Nucleus accumbens (tissue), 56 donors: ENCODE data around the gene LRIG1.

Source experiments
- DNase-seq, 56 donors: peaks; one replicate each; lab custom pipeline; 2025; lab: John Stamatoyannopoulos, UW

LRIG1 gene

GRCh38 chr3:66507423-66508260 lies 6.8 kb upstream of the LRIG1 start:
- no peak for DNase-seq

GRCh38 chr3:66506154-66506553 lies 5.3 kb upstream of the LRIG1 start:
- no peak for DNase-seq

DNA sequence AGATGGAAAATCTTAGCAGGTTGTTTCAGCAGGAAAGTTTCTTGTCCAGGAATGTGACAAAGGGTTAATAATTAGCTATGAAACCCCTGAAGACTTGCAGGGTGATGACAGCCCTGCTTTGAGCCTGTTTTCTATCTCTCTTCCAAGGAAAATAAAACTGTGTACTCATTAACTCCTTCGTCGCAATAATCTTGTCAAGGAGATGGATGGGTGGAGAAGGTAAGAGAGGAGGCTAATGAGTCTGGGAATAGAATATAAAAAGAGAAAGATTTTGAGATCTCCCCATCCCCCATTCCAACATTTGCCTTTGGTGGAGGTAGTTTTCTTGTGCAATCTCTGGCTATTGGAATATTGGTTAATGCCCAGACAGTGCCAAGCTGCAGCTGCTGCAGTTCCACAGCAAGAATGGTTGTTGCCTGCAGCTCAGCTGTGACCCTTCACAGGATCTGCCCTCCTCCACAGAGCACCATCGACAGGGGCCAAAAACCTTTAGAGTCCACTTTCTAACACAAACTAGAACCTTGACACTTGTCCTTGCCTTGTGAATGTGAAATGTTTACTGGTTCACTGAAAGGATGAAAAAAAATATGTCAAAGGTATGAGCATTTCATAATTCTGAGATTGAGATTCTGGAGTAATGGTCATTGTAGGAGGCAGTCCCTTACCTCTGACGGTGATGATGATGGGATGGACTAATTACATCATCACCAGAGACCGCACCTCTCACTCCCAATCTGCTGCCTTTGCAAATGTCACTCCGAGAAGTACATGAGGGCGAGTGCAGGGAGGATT lies 4.2 kb upstream of the LRIG1 start:
- DNase-seq: no peak

- DNase-seq: no peak
Measured at GRCh38 chr3:66502981-66503380, 2.2 kb upstream of the LRIG1 start.

DNA sequence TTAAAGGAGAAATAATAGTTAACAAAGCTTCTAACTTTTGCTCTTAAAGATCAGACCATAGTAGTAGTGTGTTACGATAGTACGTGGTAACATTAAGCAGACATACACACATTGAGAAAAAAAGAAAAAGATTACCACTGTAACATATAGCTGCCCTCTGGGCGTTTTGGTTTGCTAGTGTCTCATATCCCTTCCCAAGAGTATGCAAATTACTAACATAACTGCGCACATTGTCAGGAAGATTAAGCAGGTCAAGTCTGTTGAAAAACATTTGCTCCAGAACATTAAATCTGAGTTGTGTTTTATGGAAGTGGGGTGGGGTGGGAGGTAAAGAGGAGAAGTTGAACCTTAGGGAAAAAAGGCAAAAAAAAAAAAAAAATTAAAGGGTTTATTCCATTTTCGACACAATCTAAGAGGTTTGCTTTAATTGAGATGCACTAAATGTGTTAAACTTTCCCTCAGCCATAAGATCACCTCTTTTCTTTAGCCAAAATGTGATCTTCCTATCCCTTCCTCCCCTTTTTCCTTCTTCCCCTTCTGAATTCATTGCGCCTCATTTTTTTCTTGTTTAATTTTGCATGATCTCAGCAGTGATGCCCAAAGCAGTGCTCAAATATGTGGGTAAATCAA lies 1.5 kb upstream of the LRIG1 start:
- no peak for DNase-seq

DNA sequence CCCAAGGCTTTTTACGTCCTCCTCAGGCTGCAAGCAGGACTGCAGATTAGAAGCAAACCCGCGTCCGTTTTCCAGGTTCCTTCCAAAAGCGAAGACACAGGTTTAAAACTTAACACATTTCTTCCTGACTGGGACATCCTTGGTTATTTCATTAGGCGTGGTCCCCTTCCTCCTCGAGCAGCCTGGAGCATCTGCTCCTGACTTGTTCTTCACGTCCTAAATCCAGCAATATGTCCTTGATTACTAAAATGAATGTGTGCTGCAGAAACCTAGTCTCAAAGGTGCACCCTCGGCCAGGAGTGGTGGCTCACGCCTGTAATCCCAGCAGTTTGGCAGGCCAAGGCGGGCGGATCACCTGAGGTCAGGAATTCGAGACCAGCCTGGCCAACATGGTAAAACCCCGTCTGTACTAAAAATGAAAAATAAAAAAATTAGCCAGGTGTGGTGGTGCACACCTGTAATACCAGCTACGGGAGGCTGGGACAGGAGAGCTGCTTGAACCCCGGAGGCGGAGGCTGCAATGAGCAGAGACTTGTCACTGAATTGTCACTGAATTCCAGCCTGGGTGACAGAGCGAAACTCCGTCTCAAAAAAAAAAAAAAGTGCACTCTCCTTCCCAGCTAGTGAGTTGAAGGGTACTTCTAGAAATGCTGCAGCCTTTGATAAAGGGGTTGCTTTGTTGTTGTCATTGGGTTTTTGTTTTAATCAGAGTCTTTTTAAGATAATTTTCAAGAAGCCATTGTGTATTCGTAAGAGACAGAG lies 842 bp upstream of the LRIG1 start:
- no peak for DNase-seq

DNA sequence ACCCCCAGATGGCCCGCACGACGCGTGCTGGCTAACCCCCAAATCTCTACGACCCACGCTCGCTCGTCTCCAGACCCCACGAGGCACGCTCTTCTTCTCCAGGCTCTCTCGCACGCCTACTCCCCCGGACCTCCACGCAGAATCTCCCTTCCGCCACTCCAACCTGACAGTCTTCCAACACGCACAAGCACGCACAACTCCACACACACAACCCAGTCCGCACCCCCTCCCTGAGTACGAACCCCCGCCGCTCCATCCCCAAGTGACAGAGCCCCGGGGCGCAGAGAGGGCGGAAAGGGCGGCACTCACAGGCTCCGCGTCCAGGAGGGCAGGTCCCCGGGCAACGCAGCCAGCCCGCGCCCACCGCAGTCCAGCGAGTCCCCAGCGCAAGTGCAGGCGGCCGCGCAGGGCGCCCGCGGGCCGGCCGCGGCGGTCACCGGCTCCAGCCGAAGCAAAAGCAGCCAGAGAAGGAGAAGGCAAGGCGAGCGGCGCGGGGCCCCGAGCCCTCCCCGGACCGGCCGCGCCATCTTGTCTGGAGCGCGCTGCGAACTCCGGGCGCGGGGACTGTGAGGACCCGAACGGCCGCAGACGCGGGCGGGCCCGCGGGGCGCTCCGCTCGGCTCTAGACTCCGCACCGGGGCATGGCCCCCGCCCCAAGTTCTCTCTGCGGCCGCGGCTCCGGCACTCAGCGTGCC lies 794 bp downstream of the LRIG1 start:
- DNase-seq: peak in 27 of 56 donors; percentile 15 to 64 (median 31)

DNA sequence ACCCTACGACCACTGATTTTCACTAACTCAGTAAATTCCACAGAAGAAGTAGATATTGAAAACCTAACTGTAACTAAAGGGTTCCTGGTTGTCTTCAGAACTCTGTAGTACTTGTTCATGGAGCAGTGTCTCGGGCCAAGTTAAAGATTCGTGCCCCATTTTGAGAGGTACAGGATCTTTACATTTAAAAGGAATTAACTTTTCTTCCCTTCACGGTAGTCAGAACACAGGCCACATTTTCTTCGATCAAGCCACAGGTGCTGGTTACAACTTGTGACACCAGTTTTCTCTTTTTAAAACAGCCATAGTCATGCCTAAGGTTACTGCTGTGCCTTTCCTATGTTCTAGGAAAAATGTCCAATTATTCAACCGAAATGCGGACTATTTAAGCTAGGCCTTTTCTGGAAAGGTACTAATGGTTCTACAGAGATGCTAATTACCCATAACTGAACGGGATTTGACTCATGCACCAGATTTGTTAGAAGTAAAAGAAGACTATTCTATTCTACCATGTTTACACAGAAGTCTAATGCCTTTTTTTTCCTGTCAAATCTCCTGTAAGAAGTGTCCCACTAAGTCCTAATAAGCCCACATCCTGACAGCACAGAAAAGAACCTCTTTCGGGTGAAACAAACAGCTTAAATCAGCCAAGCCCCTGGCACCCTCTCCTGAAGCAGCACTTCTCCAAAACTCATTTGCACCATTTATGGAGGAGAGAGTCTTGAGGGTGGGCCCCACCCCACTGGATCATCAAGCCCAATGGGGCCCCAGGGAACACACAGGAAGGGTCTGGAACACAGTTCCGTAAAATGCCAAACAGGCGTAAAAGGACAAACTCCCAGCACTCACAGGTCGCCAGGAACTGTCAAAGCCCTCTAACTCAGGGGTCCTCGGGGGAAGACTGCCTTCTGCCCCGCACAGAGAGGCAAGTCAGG lies 1.9 kb downstream of the LRIG1 start:
- DNase-seq: peak in 18 of 56 donors; percentile 6 to 51 (median 22)

- DNase-seq: no peak
Measured at GRCh38 chr3:66497985-66498671, 2.7 kb downstream of the LRIG1 start.

DNA sequence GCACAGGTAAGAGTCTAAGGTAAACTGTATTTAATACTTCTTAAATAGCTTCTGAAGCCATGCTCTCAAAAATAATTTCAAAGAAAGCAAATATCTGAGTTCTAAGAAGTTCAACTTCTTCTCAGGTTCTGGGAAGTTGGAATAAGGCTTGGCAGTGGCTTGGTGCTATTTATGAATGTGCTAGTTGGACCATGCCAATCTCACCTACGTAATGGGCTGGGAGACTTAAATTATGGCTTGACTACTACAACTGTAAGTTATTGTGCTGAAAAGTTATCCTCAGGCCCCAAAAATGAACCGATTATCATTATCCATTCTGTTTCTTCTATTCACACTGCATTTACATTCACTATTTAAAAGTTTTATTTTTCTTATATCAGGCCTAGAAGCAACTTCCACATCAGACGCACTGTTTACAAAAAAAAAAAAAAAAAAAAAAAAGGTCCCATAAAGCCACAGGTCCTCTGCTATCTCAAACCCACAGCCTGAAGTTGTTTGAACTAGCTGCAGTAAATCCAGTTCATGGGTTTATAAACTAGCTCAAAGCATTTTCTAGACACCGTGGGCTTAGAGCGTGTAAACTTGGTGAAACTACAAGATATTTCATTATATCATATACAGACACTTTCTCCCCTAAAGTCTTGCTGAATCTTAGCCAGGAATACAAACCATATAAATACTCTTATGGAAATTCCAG lies 3.4 kb downstream of the LRIG1 start:
- no peak for DNase-seq

- no peak for DNase-seq
Measured at GRCh38 chr3:66496746-66497145, 4.1 kb downstream of the LRIG1 start.

DNA sequence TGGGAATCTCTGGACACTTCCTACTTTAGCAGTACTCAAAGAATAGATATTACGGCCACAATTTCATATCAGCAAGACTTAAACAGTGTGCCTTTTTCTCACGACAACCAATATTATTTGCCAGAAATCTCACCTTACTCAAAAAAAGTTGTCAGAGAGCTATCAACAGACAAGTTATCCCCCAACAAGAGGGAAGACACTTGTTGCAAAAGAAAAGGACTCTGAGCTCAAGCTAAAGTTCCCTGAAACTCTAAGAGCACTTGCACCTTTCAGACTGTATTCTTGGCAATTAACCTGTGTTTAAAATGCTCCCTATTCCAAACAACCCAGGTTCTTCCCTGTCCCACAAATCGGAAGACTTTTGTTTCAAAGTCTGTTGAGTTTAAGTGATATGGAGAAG lies 4.5 kb downstream of the LRIG1 start:
- DNase-seq: no peak

DNA sequence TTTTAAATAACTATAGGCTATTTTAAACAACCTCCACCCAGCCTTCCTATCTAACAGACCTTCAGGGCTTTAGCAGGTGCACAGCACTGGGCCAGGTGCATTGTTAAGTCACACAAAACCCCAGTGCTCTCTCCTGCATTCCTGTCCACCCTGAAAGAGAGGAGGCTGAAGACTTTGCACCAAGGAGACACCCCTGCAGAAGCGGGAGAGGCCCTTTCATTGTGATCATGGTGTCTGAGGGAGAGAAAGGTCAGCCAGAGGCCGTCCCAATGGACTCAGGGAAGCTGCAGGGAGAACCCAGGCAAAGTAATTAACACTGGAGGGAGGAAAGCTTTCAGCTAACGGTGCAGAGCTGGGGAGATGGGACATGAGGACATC lies 5.2 kb downstream of the LRIG1 start:
- DNase-seq: peak in 3 of 56 donors; percentile 5 to 26 (median 16)

- no peak for DNase-seq
Measured at GRCh38 chr3:66494959-66495667, 5.7 kb downstream of the LRIG1 start.

- DNase-seq: no peak
Measured at GRCh38 chr3:66493458-66494099, 7.2 kb downstream of the LRIG1 start.

DNA sequence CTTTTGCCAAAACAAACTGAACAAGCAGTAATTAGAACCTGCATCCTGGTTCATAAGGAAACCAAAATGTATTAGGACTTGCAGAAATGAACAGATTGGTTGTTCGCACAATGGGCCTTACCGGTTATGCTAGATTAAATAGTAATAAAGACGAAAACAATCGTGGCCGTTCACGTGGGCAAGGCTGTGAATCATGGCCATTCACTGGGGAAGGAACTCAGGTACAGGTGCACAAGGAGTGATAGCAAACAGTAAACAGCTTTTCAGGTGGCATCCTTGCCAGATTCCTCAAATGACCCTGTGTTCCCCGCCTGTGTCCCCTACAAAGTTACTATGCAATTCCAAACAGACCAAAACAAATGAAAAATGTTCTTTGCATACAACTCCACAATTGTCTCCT lies 8.2 kb downstream of the LRIG1 start:
- DNase-seq: no peak
